ENCODE measurements around the gene PDP2. TPM values are rescaled to one million over a fixed set of nuclear protein-coding genes. Genes with fewer than 3 reads are reported as not detected.

The PDP2 gene
- total and polyA plus RNA-seq, 9 of the 15 experiments (the other 6 are each of a cell fraction or from before 2014, with no cell fraction given) = 2.5 to 24.3 (median 7.2) TPM

DNA sequence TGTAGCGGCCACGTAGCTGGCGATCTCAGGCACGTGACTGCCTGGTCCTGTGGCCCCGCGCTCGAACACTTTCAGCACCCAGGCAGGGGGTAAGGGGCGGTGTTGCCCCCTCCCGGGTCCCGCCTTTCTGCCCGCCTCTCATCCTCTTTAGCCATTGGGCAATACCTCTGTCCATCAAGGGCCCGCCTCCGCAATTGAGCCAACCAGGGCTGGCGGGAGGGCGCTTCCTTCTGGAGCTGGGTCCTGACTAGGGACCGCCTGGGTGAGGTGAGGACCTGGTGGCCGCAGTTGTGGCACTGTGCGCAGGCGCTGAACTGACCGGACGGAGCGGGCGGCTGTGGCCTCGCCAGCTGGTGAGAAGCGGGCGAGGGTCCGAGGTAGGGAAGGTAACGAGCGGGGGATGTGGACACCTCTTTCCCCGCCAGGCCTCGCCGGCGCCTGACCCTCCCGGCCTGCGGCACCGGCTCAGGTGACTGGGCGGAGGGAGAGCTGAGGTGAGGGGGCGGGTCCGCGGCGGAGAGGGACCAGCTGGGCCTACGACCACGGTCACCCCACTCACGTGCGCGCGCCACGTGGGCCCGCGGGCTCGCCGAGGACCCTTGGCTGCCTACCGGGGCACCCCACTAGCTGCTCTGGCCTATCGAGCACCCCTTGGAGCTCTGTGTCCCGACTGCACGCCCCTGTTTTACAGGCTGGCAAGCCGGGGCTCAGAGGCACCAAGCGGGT, at the start of gene PDP2 (continued):
- TF ChIP-seq, protein P1, sequence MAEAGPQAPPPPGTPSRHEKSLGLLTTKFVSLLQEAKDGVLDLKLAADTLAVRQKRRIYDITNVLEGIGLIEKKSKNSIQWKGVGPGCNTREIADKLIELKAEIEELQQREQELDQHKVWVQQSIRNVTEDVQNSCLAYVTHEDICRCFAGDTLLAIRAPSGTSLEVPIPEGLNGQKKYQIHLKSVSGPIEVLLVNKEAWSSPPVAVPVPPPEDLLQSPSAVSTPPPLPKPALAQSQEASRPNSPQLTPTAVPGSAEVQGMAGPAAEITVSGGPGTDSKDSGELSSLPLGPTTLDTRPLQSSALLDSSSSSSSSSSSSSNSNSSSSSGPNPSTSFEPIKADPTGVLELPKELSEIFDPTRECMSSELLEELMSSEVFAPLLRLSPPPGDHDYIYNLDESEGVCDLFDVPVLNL (CRISPR knock-in tag; IDR thresholded peaks at IDR 0.05; ENCODE audit: low read depth) = no peak
- no peak for TF ChIP-seq CSDE1 (IDR thresholded peaks at IDR 0.05)
- TF ChIP-seq RBBP5 (IDR thresholded peaks at IDR 0.05; ENCODE audit: borderline replicate concordance, insufficient read depth, low read length, poor library complexity, severe bottlenecking) = peak; percentile 51
- no peak for TF ChIP-seq HNRNPLL (IDR thresholded peaks at IDR 0.05; ENCODE audit: low read depth, low read length, poor library complexity, severe bottlenecking)
- peak; percentile 20; the same call in 1 of the 2 replicates for TF ChIP-seq GTF2F1 (IDR thresholded peaks at IDR 0.05; ENCODE audit: low read depth, low read length)
- peak; percentile 72 for TF ChIP-seq SAFB (IDR thresholded peaks at IDR 0.05; ENCODE audit: borderline replicate concordance, low read depth, low read length)
- TF ChIP-seq, protein P2, sequence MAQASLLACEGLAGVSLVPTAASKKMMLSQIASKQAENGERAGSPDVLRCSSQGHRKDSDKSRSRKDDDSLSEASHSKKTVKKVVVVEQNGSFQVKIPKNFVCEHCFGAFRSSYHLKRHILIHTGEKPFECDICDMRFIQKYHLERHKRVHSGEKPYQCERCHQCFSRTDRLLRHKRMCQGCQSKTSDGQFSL (CRISPR knock-in tag; IDR thresholded peaks at IDR 0.05) = 0 out of 2 replicates have a peak, but pooled peaks have one; percentile 44
- TF ChIP-seq, protein P2 (tag; IDR thresholded peaks at IDR 0.05) = no peak
- TF ChIP-seq PHTF2 (CRISPR knock-in tag; IDR thresholded peaks at IDR 0.05) = no peak
- TF ChIP-seq RBM17 (IDR thresholded peaks at IDR 0.05; ENCODE audit: borderline replicate concordance, low read depth, low read length) = no peak
- TF ChIP-seq CHD2 (IDR thresholded peaks at IDR 0.05; ENCODE audit: low read depth, low read length) = peak; percentile 86
- TF ChIP-seq CEBPG (CRISPR knock-in tag; IDR thresholded peaks at IDR 0.05) = peak; percentile 73
- TF ChIP-seq CEBPG (tag; conservative IDR thresholded peaks at IDR 0.05 in 1 of 2, IDR thresholded peaks at IDR 0.05 in 1 of 2) = peak; percentile 95
- TF ChIP-seq, protein P3, sequence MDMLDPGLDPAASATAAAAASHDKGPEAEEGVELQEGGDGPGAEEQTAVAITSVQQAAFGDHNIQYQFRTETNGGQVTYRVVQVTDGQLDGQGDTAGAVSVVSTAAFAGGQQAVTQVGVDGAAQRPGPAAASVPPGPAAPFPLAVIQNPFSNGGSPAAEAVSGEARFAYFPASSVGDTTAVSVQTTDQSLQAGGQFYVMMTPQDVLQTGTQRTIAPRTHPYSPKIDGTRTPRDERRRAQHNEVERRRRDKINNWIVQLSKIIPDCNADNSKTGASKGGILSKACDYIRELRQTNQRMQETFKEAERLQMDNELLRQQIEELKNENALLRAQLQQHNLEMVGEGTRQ (CRISPR knock-in tag; IDR thresholded peaks at IDR 0.05) = peak; percentile 73
- TF ChIP-seq, protein P4, sequence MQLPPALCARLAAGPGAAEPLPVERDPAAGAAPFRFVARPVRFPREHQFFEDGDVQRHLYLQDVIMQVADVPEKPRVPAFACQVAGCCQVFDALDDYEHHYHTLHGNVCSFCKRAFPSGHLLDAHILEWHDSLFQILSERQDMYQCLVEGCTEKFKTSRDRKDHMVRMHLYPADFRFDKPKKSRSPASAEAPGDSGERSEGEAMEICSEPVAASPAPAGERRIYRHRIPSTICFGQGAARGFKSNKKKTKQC (CRISPR knock-in tag; IDR thresholded peaks at IDR 0.05) = no peak; the same call in 1 of the 2 replicates
- TF ChIP-seq TARDBP (IDR thresholded peaks at IDR 0.05) = peak; percentile 27; the same call in 1 of the 2 replicates
- no peak; the same call in 1 of the 2 replicates for TF ChIP-seq HDAC2 (IDR thresholded peaks at IDR 0.05)
- no peak for TF ChIP-seq NR3C1 (CRISPR knock-in tag; IDR thresholded peaks at IDR 0.05)
- TF ChIP-seq, protein P5, sequence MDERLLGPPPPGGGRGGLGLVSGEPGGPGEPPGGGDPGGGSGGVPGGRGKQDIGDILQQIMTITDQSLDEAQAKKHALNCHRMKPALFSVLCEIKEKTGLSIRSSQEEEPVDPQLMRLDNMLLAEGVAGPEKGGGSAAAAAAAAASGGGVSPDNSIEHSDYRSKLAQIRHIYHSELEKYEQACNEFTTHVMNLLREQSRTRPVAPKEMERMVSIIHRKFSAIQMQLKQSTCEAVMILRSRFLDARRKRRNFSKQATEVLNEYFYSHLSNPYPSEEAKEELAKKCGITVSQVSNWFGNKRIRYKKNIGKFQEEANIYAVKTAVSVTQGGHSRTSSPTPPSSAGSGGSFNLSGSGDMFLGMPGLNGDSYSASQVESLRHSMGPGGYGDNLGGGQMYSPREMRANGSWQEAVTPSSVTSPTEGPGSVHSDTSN (CRISPR knock-in tag; IDR thresholded peaks at IDR 0.05; ENCODE audit: low read depth) = peak; percentile 98
- TF ChIP-seq, protein P5 (tag; conservative IDR thresholded peaks at IDR 0.05; ENCODE audit: low read depth) = peak; percentile 99
- TF ChIP-seq GTF2E2 (tag; IDR thresholded peaks at IDR 0.05) = no peak
- no peak for TF ChIP-seq RFX1 (IDR thresholded peaks at IDR 0.05)
- TF ChIP-seq RCOR1 (IDR thresholded peaks at IDR 0.05; ENCODE audit: borderline replicate concordance in 1 of 2, low read depth in 2 of 2, low read length in 2 of 2) = no peak

All from K562 (cell line).